ENCODE results near the gene SCGB1D4. TPM values are rescaled to one million over a fixed set of nuclear protein-coding genes. Genes with fewer than 3 reads are reported as not detected.
"Not testable (repeated sequence)": the region's sequence is repeated elsewhere in the genome, so short reads cannot be mapped to it uniquely, and the experiment has no call there.

SCGB1D4 gene, protein sequence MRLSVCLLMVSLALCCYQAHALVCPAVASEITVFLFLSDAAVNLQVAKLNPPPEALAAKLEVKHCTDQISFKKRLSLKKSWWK
- total RNA-seq, result not detected
- long read RNA-seq, result 0 reads

DNA sequence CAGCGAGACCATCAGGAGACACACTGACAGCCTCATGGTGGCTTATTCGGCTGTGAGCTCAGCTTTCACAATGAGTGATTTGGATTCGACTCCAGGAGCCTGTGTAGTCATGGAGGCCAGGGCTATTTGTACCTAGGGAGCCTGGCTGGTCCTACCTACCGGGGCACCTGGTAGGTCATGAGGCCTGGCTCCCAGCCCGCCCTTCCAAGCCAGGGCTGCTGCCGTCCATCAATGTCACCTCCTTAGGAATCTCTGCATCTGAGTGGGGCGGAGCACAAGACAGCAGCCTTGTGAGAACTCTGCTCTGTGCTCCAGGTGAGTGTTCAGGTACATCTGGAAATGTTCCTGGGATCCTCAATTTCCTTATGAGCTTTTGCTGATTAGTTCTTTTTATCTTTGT lies at the start of gene SCGB1D4:
SCGB1D4 (minus strand) TSS at position 101 of the 400 bp plus-strand sequence; CDS start at position 36, 65 bp downstream.
- no peak for DNase-seq
- intact Hi-C loops (cut with DNase I), result no loop called here
- no peak for ATAC-seq

DNA sequence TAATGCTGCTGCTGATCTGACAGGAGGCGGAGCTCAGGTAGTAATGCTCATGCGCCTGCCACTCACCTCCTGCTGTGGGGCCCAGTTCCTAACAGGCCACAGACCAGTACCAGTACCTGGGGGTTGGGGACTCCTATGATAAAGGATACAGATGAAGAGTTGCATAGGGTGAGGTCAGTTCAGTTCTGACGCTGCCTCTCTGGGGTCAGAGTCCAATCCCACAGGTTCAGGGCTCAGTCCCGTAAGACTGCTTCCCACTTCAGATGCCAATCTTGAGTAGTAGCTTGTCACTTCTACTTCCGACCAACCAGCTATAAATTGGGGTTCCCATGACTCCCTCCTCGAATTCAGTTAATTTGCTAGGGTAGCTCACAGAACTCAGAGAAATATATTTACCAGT lies 47.0 kb upstream of the SCGB1D4 start:
- DNase-seq, result no peak
- ATAC-seq, result no peak
- intact Hi-C loops (cut with DNase I), result no loop called here

DNA sequence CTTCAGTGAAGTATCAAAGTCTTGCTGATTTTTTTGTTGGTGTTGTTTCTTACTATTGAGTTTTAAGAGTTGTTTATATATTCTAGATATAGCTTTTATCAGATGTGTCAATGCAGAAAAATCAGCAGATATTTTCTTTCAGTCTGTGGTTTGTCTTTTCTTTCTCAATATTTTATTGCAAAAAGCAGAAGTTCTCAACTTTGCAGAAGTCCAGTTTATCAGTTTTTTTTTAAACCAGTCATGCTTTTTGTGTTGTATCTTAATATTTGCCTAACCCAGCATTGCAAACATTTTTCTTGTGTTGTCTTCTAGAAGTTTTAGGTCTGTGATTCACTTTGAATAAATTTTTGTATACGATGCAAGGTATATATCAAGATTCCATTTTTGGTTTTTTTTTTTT lies 45.3 kb upstream of the SCGB1D4 start:
- intact Hi-C loops (cut with DNase I), result no loop called here
- ATAC-seq (no peak), DNase-seq (no peak)

DNA sequence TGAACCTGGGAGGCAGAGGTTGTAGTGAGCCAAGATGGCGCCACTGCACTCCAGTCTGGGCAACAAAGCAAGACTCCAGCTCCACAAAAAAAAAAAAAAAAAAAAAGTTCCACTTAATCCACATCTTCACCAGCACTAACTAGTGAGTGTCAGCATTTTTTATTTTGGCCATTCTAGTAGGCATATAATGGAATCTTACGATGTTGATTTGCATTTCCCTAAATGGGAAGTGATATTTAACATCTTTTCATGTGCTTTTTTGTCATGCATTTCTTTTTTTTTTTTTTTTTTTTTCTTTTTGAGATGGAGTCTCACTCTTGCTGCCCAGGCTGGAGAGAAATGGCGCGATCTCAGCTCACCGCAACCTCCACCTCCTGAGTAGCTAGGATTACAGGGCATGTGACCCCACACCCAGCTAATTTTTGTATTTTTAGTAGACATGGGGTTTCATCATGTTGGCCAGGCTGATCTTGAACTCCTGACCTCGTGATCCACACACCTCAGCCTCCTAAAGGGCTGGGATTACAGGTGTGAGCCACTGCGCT lies 44.8 kb upstream of the SCGB1D4 start:
- intact Hi-C loops (cut with DNase I); DNase-seq; ATAC-seq: not testable (repeated sequence)

DNA sequence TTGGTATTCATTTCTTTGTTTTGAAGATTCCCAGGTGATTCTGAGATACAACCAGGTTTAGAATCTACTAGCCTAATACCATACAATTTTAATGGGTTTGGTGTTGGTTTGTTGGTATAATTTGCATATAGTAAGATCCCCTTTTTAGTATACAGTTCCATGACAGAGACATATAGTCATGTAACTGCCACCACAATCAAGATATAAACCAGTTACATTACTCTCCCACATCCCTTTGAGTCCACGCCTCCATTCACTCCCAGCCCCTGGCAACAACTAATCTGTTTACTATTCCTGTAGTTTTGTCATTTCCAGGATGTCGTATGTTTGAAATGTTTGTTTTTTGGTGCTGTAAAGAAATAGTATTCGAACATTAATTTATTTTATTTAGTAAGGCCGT lies 42.7 kb upstream of the SCGB1D4 start:
- intact Hi-C loops (cut with DNase I), result no loop called here

DNA sequence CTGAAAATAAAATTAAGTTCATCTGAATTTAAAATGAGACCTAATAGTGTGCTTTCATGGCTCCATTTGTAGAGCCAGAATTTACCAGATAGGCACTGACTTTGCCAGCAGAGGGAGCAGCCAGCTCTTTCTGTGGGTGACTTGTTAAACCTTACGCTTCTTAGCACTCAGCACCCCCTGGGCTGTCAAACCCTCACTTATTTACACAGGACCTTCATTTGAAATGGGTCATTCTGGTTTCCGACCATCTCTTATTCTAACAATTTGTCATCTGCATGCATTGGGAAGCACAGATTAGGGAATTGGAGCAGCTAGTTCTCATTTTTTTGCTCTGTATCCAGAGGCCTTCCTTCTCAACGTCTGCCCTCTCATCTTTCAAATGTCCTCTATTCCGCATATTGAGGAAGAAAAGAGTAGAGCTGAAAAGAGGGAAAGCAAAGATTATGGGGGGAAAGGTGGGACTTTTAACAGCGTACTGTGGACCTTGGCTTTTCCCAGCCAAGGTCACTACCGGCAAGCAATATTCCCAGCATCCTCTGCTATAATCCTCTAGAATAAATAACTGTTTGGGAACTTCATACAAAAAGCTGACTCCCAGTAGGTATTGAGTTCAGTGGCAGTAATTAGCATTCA lies 41.5 kb upstream of the SCGB1D4 start:
- ATAC-seq (peak; percentile 36 to 39), DNase-seq (peak; percentile 45)
- intact Hi-C loops (cut with DNase I), result no loop called here

More for the DNA sequence above, 42.7 kb upstream of the SCGB1D4 start:
- no peak for DNase-seq
- no peak for ATAC-seq

DNA sequence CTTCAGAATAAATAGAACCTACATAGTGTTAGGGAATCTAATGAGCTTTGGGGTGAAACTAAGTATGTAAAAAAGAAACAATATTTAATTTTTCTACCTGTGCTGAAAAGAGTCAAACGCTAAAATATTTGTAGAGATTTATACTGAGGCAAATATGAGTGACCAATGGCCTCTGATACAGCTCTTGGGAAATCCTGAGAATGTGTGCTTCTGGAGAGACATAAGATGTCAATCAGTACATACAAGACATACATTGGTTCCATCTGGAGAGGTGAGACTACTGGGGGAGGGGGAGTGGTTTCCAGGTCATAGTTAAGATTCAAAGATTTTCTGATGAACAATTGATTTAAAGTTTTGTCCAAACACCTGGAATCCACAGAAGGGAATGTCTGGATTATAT lies 39.3 kb upstream of the SCGB1D4 start:
- intact Hi-C loops (cut with DNase I), result loop anchor here in 1 of 2 donors (5.0 kb wide), 1 partner anchor 39 kb away; no protein-coding TSS in a partner anchor
- DNase-seq (no peak), ATAC-seq (no peak)

DNA sequence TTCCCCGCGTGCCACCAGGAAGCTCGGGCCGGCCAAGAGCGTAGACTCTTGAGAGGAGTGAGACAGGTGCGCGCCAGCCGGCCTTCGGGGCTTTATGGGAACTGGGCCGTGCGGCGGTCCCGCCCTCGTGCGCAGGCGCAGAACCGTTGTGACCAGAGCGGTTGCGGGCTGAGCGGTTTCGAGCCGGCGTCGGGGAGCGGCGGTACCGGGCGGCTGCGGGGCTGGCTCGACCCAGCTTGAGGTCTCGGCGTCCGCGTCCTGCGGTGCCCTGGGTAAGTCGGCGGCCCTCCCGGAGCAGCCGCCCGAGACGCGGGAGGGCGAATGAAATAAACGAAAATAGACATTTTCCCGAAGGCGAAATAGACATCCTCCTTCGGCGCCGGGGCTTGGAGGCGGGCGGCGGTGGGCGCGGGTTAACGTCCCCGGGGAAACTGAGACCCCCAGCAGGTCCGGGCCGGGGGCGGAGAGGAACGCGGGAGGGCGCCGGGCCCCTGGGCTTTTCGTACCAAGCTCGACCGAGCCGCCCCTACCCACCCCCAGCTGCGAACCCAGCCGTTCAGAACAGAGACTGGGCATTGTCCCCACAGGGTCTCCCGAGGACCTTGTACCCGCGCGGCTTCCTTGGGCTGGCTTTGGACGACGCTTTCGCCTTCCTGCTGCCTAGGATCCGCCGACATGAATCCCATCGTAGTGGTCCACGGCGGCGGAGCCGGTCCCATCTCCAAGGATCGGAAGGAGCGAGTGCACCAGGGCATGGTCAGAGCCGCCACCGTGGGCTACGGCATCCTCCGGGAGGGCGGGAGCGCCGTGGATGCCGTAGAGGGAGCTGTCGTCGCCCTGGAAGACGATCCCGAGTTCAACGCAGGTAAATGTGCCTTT lies 38.7 kb upstream of the SCGB1D4 start, which contains the start of gene ASRGL1:
ASRGL1 (plus strand) TSS at position 146 of the 879 bp plus-strand sequence; CDS start at position 676, 530 bp downstream.
- DNase-seq (peak; percentile 90), ATAC-seq (peak; percentile 95 to 96)
- intact Hi-C loops (cut with DNase I), result loop anchor here in 1 of 2 donors (5.0 kb wide), 1 partner anchor 40 kb away; no protein-coding TSS in a partner anchor

DNA sequence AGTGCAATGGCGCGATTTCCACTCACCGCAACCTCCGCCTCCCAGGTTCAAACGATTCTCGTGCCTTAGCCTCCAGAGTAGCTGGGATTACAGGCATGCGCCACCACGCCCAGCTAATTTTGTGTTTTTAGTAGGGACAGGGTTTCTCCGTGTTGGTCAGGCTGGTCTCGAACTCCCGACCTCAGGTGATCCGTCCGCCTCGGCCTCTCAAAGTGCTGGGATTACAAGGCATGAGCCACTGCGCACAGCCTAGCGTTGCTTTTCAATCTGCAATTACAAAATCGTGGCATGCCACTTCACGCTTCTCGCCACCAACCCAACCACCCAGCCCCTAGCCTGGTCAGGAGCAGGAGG lies 38.1 kb upstream of the SCGB1D4 start:
- not testable (repeated sequence) for DNase-seq, ATAC-seq
- intact Hi-C loops (cut with DNase I), result loop anchor here in 1 of 2 donors (5.0 kb wide), 1 partner anchor 40 kb away; no protein-coding TSS in a partner anchor

DNA sequence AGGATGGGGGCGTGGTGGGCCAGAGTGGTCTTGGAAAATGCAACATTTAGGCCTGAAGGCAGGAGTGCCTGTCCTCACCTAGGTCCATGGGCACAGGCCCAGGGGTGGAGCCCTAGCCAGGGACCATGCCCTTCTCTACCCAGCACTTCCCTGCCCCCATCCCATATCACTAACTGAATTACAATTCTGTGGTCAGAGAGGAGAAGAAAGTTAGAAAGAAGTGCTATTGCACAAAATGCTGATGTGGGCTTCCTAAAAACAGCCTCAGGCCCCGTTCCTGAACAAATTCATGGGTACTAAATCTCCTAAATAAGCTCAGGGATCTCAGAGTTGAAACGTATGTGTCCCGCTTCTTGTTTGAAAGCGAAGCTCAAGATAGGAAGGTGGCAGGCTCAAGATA lies 34.9 kb upstream of the SCGB1D4 start:
- intact Hi-C loops (cut with DNase I), result no loop called here
- ATAC-seq (no peak), DNase-seq (no peak)

DNA sequence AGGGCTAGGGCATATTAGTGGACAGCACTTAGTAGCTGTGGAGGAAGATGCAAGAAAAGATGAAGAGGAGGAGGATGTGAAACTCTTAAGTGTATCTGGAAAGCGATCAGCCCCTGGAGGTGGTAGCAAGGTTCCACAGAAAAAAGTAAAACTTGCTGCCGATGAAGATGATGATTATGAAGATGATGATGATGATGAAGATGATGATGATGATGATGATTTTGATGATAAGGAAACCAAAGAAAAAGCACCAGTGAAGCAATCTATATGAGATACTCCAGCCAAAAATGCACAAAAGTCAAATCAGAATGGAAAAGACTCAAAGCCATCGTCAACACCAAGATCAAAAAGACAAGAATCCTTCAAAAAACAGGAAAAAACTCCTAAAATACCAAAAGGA lies 32.4 kb upstream of the SCGB1D4 start:
- DNase-seq; intact Hi-C loops (cut with DNase I); ATAC-seq: not testable (repeated sequence)

DNA sequence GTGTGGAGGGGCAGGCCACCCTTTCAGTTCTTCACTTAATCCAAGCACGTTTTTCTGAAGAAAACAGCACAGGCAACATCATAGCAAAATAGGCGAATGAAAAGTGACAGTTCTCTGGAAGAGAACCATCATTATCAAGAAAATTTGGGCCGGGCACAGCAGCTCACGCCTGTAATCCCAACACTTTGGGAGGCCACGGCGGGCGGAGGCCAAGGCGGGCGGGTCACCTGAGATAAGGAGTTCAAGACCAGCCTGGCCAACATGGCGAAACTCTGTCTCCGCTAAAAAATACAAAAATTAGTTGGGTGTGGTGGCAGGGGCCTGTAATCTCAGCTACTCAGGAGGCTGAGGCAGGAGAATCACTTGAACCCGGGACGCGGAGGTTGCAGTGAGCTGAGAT lies 28.7 kb upstream of the SCGB1D4 start:
- DNase-seq; ATAC-seq; intact Hi-C loops (cut with DNase I): not testable (repeated sequence)

DNA sequence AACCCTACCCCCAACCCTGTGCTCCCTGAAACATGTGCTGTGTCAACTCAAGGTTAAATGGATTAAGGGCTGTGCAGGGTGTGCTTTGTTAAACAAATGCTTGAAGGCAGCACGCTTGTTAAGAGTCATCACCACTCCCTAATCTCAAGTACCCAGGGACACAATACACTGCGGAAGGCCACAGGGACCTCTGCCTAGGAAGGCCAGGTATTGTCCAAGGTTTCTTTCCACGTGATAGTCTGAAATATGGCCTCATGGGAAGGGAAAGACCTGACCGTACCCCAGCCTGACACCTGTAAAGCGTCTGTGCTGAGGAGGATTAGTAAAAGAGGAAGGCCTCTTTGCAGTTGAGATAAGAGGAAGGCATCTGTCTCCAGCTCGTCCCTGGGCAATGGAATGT lies 27.8 kb upstream of the SCGB1D4 start:
- intact Hi-C loops (cut with DNase I); ATAC-seq; DNase-seq: not testable (repeated sequence)

DNA sequence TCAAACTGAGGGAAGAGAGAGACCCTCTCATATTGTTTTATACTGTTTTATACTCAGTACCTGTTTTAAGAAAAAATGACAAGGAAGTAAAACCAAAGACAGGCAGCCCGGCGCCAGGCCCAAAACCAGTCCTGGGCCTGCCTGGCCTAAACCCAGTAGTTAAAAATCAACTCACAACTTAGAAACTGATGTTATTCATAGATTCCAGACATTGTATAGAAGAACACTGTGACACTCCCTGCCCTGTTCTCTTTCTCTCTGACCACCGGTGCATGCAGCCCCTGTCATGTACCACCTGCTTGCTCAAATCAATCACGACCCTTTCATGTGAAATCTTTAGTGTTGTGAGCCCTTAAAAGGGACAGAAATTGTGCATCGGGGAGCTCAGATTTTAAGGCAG lies 26.9 kb upstream of the SCGB1D4 start:
- ATAC-seq; intact Hi-C loops (cut with DNase I); DNase-seq: not testable (repeated sequence)

DNA sequence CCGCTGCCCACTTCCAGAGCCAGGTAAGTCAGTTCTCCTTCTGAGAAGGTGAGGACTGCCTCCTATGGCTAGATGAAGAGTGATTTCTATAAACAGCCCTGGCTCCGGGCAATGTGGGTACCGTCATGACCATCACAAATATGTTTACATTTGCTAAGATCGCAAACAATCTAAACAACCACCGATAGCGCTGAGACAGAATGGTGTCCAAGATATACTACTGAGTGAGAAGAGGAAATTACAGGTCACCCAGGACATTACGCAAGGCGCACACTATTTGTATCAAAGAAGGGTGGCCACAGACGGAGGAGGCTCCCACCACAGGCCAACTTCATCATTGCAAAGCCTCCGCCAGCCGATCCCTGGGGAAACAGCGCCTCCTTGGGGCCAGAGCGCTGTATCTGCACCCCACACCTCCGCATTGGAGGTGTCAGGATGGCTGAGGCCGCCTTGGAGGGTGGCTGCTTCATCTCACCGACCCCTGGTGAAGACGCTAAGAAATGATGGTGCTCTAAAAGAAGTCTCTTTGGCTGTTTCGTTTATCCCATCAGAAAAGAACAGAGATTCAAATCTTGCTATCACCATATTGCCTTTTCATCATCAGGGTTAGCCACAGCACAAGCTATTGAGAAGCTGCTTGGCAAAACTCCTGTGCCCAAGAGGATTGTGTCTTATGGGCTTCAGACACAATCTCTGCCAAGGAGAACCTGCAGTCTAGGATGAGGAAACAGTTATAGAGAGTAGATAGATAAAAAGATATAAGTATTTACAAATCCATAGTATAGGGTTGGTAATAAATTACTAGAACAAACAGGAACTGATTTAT lies 26.1 kb upstream of the SCGB1D4 start:
- intact Hi-C loops (cut with DNase I), result no loop called here
- ATAC-seq (peak in 1 of 2 donors; percentile 59), DNase-seq (no peak)

DNA sequence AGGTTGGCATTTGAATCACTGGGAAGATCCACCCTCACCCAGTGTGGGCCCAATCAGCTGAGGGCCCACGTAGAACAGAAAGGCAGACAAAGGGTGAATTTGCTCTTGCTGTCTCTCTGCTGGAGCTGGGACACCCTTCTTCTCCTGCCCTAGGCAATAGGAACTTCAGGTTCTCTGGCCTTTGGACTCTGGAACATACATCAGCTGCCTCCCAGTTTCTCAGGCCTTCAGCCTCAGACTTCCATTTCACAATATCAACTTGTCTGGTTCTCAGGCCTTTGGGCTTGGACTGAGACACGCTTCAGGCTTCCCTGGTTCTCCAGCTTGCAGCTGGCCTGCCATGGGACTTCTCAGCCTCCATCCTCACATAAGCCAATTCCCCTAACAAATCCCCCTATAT lies 23.6 kb upstream of the SCGB1D4 start:
- no peak for ATAC-seq
- intact Hi-C loops (cut with DNase I), result no loop called here

DNA sequence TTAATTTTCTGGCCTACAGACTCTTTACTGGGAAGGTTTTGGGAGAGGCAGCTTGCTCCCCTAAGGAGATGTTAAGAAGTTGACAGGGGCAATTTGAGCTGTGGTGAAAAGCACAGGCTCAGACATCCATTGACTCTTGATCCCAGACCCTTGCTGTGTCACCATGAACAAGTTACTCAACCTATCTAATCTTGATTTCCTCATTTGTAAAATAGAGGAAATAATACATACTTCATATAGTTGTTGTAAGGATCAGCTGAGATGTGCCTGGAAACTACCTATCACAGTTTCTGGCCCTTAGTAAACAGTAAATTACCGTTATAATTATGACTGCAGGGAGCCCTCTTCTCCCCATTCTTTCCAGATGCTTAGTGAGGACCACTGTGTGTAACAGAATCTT lies 16.6 kb upstream of the SCGB1D4 start:
- ATAC-seq (no peak), DNase-seq (no peak)
- intact Hi-C loops (cut with DNase I), result no loop called here

More for the DNA sequence above, 23.6 kb upstream of the SCGB1D4 start:
- DNase-seq, result no peak

DNA sequence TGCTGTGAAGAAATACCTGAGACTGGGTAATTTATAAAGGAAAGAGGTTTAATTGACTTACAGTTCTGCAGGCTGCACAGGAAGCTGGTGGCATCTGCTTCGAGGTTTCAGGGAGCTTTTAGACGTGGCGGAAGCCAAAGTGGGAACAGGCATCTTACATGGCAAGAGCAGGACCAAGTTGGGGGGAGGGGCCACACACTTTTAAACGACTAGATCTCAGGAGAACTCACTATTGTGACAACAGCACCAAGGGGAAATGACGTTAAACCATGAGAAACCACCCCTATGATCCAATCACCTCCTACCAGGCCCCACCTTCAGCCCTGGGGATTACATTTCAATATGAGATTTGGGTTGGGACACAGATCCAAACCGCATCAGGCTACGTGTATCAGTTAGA lies 11.1 kb upstream of the SCGB1D4 start:
- no peak for ATAC-seq
- DNase-seq, result no peak
- intact Hi-C loops (cut with DNase I), result loop anchor here in 1 of 2 donors (5.0 kb wide), 1 partner anchor 138 kb away; no protein-coding TSS in a partner anchor

DNA sequence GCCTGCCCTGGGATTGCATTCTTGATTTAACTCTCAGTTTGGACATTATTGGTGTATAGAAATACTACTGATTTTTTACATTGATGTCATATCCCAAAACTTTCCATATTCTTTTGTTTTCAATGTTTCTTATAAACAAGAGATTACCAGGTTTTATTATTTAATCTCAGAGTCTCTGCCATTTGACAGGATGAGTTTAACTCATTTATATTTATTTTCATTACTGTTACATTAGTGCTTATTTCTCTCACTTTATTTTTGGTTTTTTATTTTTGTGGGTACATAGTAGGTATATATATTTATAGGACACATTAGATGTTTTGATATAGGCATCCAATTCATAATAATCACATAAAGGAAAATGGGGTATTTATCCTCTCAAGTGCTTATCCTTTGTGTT lies 9.1 kb upstream of the SCGB1D4 start:
- intact Hi-C loops (cut with DNase I), result no loop called here
- no peak for ATAC-seq

More for the DNA sequence above, 9.1 kb upstream of the SCGB1D4 start:
- no peak for DNase-seq
